GM18505 (cell line): ENCODE data around the gene CD82.
"Not testable (repeated sequence)": the region's sequence is repeated elsewhere in the genome, so short reads cannot be mapped to it uniquely, and the experiment has no call there.

ENCODE experiments used
- ATAC-seq: cut with Tn5 transposase; IDR thresholded peaks from one replicate; pipeline ENCODE4 v1.9.1; 2021; ENCODE audit not compliant: unreplicated experiment
- POLR2A ChIP-seq: IDR thresholded peaks from 4 replicates; pipeline ENCODE4 v1.6.1; 2011; ENCODE audit warnings: borderline replicate concordance; ENCODE audit not compliant: insufficient read depth, insufficient read length; ENCODE audit errors: extremely low read depth

CD82 gene

GRCh38 chr11:44542372-44542771 is 23.1 kb upstream of the CD82 start:
- ATAC-seq, result no peak
- TF ChIP-seq POLR2A, result no peak

- not testable (repeated sequence) for ATAC-seq
Measured at GRCh38 chr11:44546984-44547383, 18.5 kb upstream of the CD82 start.

GRCh38 chr11:44547534-44547933 is 17.9 kb upstream of the CD82 start:
- not testable (repeated sequence) for ATAC-seq

GRCh38 chr11:44548032-44548695 is 17.3 kb upstream of the CD82 start:
- TF ChIP-seq POLR2A, result no peak
- ATAC-seq, result no peak

- ATAC-seq, result not testable (repeated sequence)
Measured at GRCh38 chr11:44548961-44549749, 16.3 kb upstream of the CD82 start.

- TF ChIP-seq POLR2A, result no peak
- ATAC-seq, result no peak
Measured at GRCh38 chr11:44550123-44550522, 15.3 kb upstream of the CD82 start.

GRCh38 chr11:44551456-44552139 is 13.9 kb upstream of the CD82 start:
- no peak for TF ChIP-seq POLR2A

GRCh38 chr11:44555031-44555800 is 10.2 kb upstream of the CD82 start:
- TF ChIP-seq POLR2A, result no peak
- no peak for ATAC-seq

More at GRCh38 chr11:44551456-44552139, 13.9 kb upstream of the CD82 start:
- ATAC-seq, result no peak

GRCh38 chr11:44556735-44557409 is 8.6 kb upstream of the CD82 start:
- peak; percentile 37 for ATAC-seq
- no peak for TF ChIP-seq POLR2A

GRCh38 chr11:44557464-44557863 is 8.0 kb upstream of the CD82 start:
- ATAC-seq, result no peak
- TF ChIP-seq POLR2A, result no peak

GRCh38 chr11:44559207-44559939 is 6.1 kb upstream of the CD82 start:
- ATAC-seq, result peak; percentile 76
- peak; percentile 11 for TF ChIP-seq POLR2A

GRCh38 chr11:44559940-44560300 is 5.5 kb upstream of the CD82 start:
- ATAC-seq, result not testable (repeated sequence)
